Adrenal gland (tissue), 19 donors: ENCODE data around the gene WDHD1. TPM values are rescaled to one million over a fixed set of nuclear protein-coding genes. Genes with fewer than 3 reads are reported as not detected.
A peak's percentile ranks its signal among the peaks of the same experiment; 100 is the strongest.

Experiments used
- DNase-seq, 7 donors: peaks; one replicate each; pipeline ENCODE4 v3.0.0-alpha.2; 2019 to 2020
- H3K27ac ChIP-seq, 5 donors: fragments of 200-600 bp; sonication (generic) in 4 of 5; 1 replicate in 3 of 5; 2 replicates in 2 of 5; pipeline versions ENCODE4 v1.5.1 to v1.8.0; 2016 to 2020; ENCODE audit warnings: mild to moderate bottlenecking in 1 of 5
- H3K27me3 ChIP-seq: fragments of 200-600 bp; 2 replicates; pipeline ENCODE4 v1.8.0; 2021
- H3K36me3 ChIP-seq, 2 donors: fragments of 200-600 bp; replicated peaks in 1 of 2; 1 replicate in 1 of 2; 2 replicates in 1 of 2; pipeline versions ENCODE4 v1.5.1 to v1.8.0; 2018 to 2022
- H3K4me1 ChIP-seq, 2 donors: fragments of 200-600 bp; replicated peaks in 1 of 2; 1 replicate in 1 of 2; 2 replicates in 1 of 2; pipeline versions ENCODE4 v1.5.1 to v1.8.0; 2018 to 2021
- H3K4me3 ChIP-seq, 4 donors: fragments of 200-600 bp; sonication (generic) in 3 of 4; one replicate each; pipeline ENCODE4 v1.5.1; 2016 to 2018
- H3K9me3 ChIP-seq, 3 donors: fragments of 200-600 bp; sonication (generic) in 1 of 3; replicated peaks in 1 of 3; 1 replicate in 2 of 3; 2 replicates in 1 of 3; pipeline versions ENCODE4 v1.5.1 to v1.8.0; 2016 to 2021
- CTCF ChIP-seq, 6 experiments: fragments of 450-650 bp in 4 of 6; fragments of 200-600 bp in 2 of 6; sonication (generic) in 1 of 6; IDR thresholded peaks; 1 replicate in 5 of 6; 2 replicates in 1 of 6; pipeline versions ENCODE4 v1.5.1 to v1.8.0; 2016 to 2021; ENCODE audit warnings: antibody characterized with exemption in 6 of 6, mild to moderate bottlenecking in 2 of 6, moderate library complexity in 1 of 6
- POLR2A ChIP-seq, 2 donors: fragments of 450-650 bp; IDR thresholded peaks; one replicate each; pipeline ENCODE4 v1.6.1; 2017; ENCODE audit warnings: antibody characterized with exemption in 2 of 2, mild to moderate bottlenecking in 2 of 2, moderate library complexity in 1 of 2
- WGBS, 4 donors: extraction: QIAGEN DNeasy Blood & Tissue Kit in 2 of 4; methylation state at CpG; one replicate each; pipeline versions ENCODE4 v1.1.5 to v1.1.7; 2013 to 2017; 5-methylcytosine and 5-hydroxymethylcytosine counted together
- intact Hi-C, 2 donors: fragments of 100-400 bp; cut with DNase I; formaldehyde crosslinking; loops; one replicate each; pipeline versions ENCODE4 v1.14.1 to v1.15.0; 2022 to 2023
- long read RNA-seq, 10 donors: library from polyadenylated mRNA in 3 of 10; unstranded in 2 of 10; stranded (forward) in 1 of 10; transcript quantifications; one replicate each; pipeline ENCODE4 v2.0.0 and lab custom pipeline, GENCODE V29; 2021 to 2026
- polyA plus RNA-seq, 3 donors: library from polyadenylated mRNA; stranded (reverse); fragments of 200-250 nt in 2 of 3; fragments of 350-450 nt in 1 of 3; fragmentation: Illumina TruSeq in 1 of 3; extraction: RNeasy Lipid Tissue Mini Kit (QIAGEN cat#74804) in 1 of 3; gene quantifications; one replicate each; pipeline ENCODE4 v1.2.3, GENCODE V29; 2013 to 2014
- total RNA-seq, 9 donors: library from RNA; depleted of rRNA in 4 of 9; stranded (reverse); fragments of >200 nt in 4 of 9; fragments of 120-200 nt in 1 of 9; fragmentation: NEBNext Ultra II Directional in 1 of 9; extraction: Animal tissue kit (Norgen Biotek cat#: 25700) in 1 of 9; gene quantifications; one replicate each; pipeline versions ENCODE4 v1.1.0 to v1.2.4, GENCODE V29; 2013 to 2023
- donor health status: healthy with polysubstance abuse.
- donor health status: Bipolar disorder and iron deficiency.
- donor health status: DM: yes; HTN: yes; CAD: no.
- donor health status: DM: no; HTN: no; CAD: no.
- donor health status: DM: no; HTN: no; CAD: no.
- donor health status: DM: yes; HTN: yes; CAD: no.

The WDHD1 gene
- total RNA-seq (1 to 10 TPM; 1.6 to 8.7 (median 3.2) TPM), polyA plus RNA-seq (1 to 10 TPM in 2 of 3 donors, under 1 TPM in 1; 0.64 to 3.7 (median 1.9) TPM)
- long read RNA-seq, donor 1, full-length matches to known transcripts = 1 of 277 reads
- long read RNA-seq, donor 1, partial matches to known transcripts = 189 of 277 reads
- long read RNA-seq, donor 1, other reads (novel, unspliced or antisense) = 87 of 277 reads
- long read RNA-seq, donor 2 = 0 reads
- long read RNA-seq, donor 3 = 0 reads
- long read RNA-seq, donor 4, full-length matches to known transcripts = 1 of 1 reads
- long read RNA-seq, donor 4, partial matches to known transcripts = 0 of 1 reads
- long read RNA-seq, donor 4, other reads (novel, unspliced or antisense) = 0 of 1 reads
- long read RNA-seq, donor 5, full-length matches to known transcripts = 2 of 3 reads
- long read RNA-seq, donor 5, partial matches to known transcripts = 0 of 3 reads
- long read RNA-seq, donor 5, other reads (novel, unspliced or antisense) = 1 of 3 reads
- long read RNA-seq, donor 6 = 0 reads
- long read RNA-seq, donor 7 = 0 reads
- long read RNA-seq, donor 8 = 0 reads
- long read RNA-seq, donor 9 = 0 reads
- long read RNA-seq, donor 10 = 0 reads

- Histone ChIP-seq H3K9me3 (no peaks in the 10 kb centered on the region), H3K36me3 (no peaks in the 10 kb centered on the region), H3K4me3 (peak within 1 kb of the TSS; percentile 13 to 83 (median 70)), H3K27me3 (no peaks in the 10 kb centered on the region), H3K27ac (peak within 1 kb of the TSS in 4 of 5 donors; percentile 72 to 92 (median 80)), H3K4me1 (peaks cover 6 to 32% of the 10 kb centered on the region in 2 donors)
- intact Hi-C loops = no loop called here
- TF ChIP-seq CTCF (IDR thresholded peaks at IDR 0.05) (peak in 2 of 6 experiments; percentile 8 to 11), POLR2A (IDR thresholded peaks at IDR 0.05) (peak; percentile 70 to 88)
- WGBS, 4 donors = 0 to 1% (median 0%) methylated on average over 27 to 56 of the region's 56 CpGs
- DNase-seq = peak; percentile 94 to 97 (median 95)
Observed at GRCh38 chr14:55026793-55027561, at the start of gene WDHD1, which contains the start of gene SOCS4. TSS of gene WDHD1 (minus strand) at chr14:55027099. CDS start at chr14:55026787, 312 bp downstream. TSS of gene SOCS4 (plus strand) at chr14:55027236. CDS start at chr14:55043042, 15,806 bp downstream.

GRCh38 chr14:55075628-55076175 is 48.8 kb upstream of the WDHD1 start:
- no peaks in the 10 kb centered on the region for H3K27me3 ChIP-seq
- WGBS, 4 donors = 79 to 90% (median 85%) methylated on average over 3 of the region's 3 CpGs
- peaks cover 7 to 19% of the 10 kb centered on the region in 2 donors for H3K4me1 ChIP-seq
- no peak overlapping the region for H3K4me3 ChIP-seq
- H3K9me3 ChIP-seq = no peaks in the 10 kb centered on the region
- no peak for TF ChIP-seq CTCF (IDR thresholded peaks at IDR 0.05)
- intact Hi-C loops = no loop called here
- H3K27ac ChIP-seq = no peak overlapping the region
- no peaks in the 10 kb centered on the region for H3K36me3 ChIP-seq
- DNase-seq = no peak

GRCh38 chr14:55074662-55075061 is 47.8 kb upstream of the WDHD1 start:
- Histone ChIP-seq H3K27ac (no peak overlapping the region), H3K4me1 (peaks cover 7 to 19% of the 10 kb centered on the region in 2 donors), H3K27me3 (no peaks in the 10 kb centered on the region), H3K4me3 (no peak overlapping the region), H3K9me3 (no peaks in the 10 kb centered on the region), H3K36me3 (no peaks in the 10 kb centered on the region)
- 33 to 44% (median 37%) methylated on average over 5 of the region's 5 CpGs for WGBS, 4 donors
- intact Hi-C loops = no loop called here
- DNase-seq = no peak
- no peak for TF ChIP-seq CTCF (IDR thresholded peaks at IDR 0.05)
- TF ChIP-seq POLR2A (IDR thresholded peaks at IDR 0.05) = no peak

GRCh38 chr14:55073856-55074255 is 47.0 kb upstream of the WDHD1 start:
- no peaks in the 10 kb centered on the region for H3K9me3 ChIP-seq
- TF ChIP-seq POLR2A (IDR thresholded peaks at IDR 0.05) = no peak
- no peak for TF ChIP-seq CTCF (IDR thresholded peaks at IDR 0.05)
- intact Hi-C loops = no loop called here

More at GRCh38 chr14:55073856-55074255, 47.0 kb upstream of the WDHD1 start:
- Histone ChIP-seq H3K4me1 (peaks cover 7 to 19% of the 10 kb centered on the region in 2 donors), H3K4me3 (no peak overlapping the region), H3K27me3 (no peaks in the 10 kb centered on the region), H3K27ac (no peak overlapping the region), H3K36me3 (no peaks in the 10 kb centered on the region)
- no peak for DNase-seq
- WGBS, 4 donors = 45 to 68% (median 57%) methylated on average over 2 of the region's 2 CpGs
